HepG2 (cell line): ENCODE data around the gene CCDC181. TPM values are rescaled to one million over a fixed set of nuclear protein-coding genes. Genes with fewer than 3 reads are reported as not detected.

ENCODE experiments used
- ATAC-seq: fragments of 200-7000 bp; cut with Tn5 transposase; 3 replicates; pipeline ENCODE4 v1.9.1; 2020; ENCODE audit warnings: mild to moderate bottlenecking, moderate library complexity
- BruUV-seq: library from RNA; stranded (reverse); fragments of 400-500 nt; replicated peaks from 2 replicates; lab custom pipeline; 2021; lab: Mats Ljungman, UMichigan
- CTCF ChIA-PET: fragments of 300-600 bp; formaldehyde crosslinking; extraction: SDS; loops from one replicate; lab custom pipeline; 2021; ENCODE audit warnings: low total read pairs, inconsistent platforms, low intra/inter-chr PET ratio; lab: Yijun Ruan, JAX
- POLR2A ChIA-PET: fragments of 350-600 bp; sonication (Branson Sonifier 250); formaldehyde crosslinking; loops from one replicate; lab custom pipeline; 2020; ENCODE audit warnings: antibody characterized with exemption, inconsistent platforms; lab: Yijun Ruan, JAX
- DNase-seq: peaks from one replicate; pipeline ENCODE4 v3.0.0-alpha.2; 2015; ENCODE audit warnings: low spot score
- FAIRE-seq: peaks from 3 replicates; lab custom pipeline; 2011; peaks lifted over from hg19 to GRCh38; lab: Jason Lieb, UNC
- H2AFZ ChIP-seq: one replicate; pipeline ENCODE4 v1.6.1; 2011; ENCODE audit warnings: low read length, inconsistent platforms
- H3K27ac ChIP-seq: fragments of 300-600 bp; 3 replicates; pipeline ENCODE4 v1.8.0; 2011; ENCODE audit warnings: mixed run types, mild to moderate bottlenecking, mixed read lengths, low read length, inconsistent platforms; ENCODE audit not compliant: insufficient read depth; ENCODE audit errors: extremely low read length
- H3K27me3 ChIP-seq, 2 experiments: fragments of 200-600 bp in 1 of 2; 2 replicates in 1 of 2; 3 replicates in 1 of 2; pipeline versions ENCODE4 v1.6.0 to v1.8.0; 2011; ENCODE audit warnings: low read length in 2 of 2, mild to moderate bottlenecking in 2 of 2, moderate library complexity in 2 of 2, inconsistent platforms in 1 of 2; ENCODE audit not compliant: insufficient read depth in 2 of 2, control insufficient read depth in 1 of 2
- H3K36me3 ChIP-seq, 2 experiments: fragments of 200-600 bp in 1 of 2; replicated peaks in 1 of 2; 2 replicates in 1 of 2; 3 replicates in 1 of 2; pipeline versions ENCODE4 v1.5.1 to v1.8.0; 2011; ENCODE audit warnings: low read length in 2 of 2, inconsistent platforms in 1 of 2; ENCODE audit not compliant: insufficient read depth in 2 of 2, control insufficient read depth in 1 of 2
- H3K4me1 ChIP-seq: 2 replicates; pipeline ENCODE4 v1.5.1; 2012; ENCODE audit warnings: low read length, inconsistent platforms; ENCODE audit not compliant: insufficient read depth
- H3K4me2 ChIP-seq: 2 replicates; pipeline ENCODE4 v1.6.0; 2011; ENCODE audit warnings: low read depth, low read length, inconsistent platforms
- H3K4me3 ChIP-seq, 3 experiments: fragments of 200-600 bp in 1 of 3; sonication (generic), shearing (Covaris generic) in 1 of 3; replicated peaks in 1 of 3; 2 replicates each; pipeline ENCODE4 v1.5.1; 2011 to 2016; ENCODE audit warnings: low read length in 3 of 3, inconsistent platforms in 2 of 3, low read depth in 2 of 3, mild to moderate bottlenecking in 2 of 3, control low read depth in 1 of 3, mixed read lengths in 1 of 3; ENCODE audit not compliant: insufficient read depth in 1 of 3
- H3K79me2 ChIP-seq: one replicate; pipeline ENCODE4 v1.6.1; 2011; ENCODE audit warnings: low read length, inconsistent platforms; ENCODE audit not compliant: insufficient read depth
- H3K9ac ChIP-seq: 2 replicates; pipeline ENCODE4 v1.6.0; 2011; ENCODE audit warnings: mild to moderate bottlenecking, low read depth, low read length, inconsistent platforms; ENCODE audit not compliant: insufficient read depth
- H3K9me3 ChIP-seq: 2 replicates; pipeline ENCODE4 v1.5.1; 2012; ENCODE audit warnings: mild to moderate bottlenecking, low read length
- H4K20me1 ChIP-seq: 2 replicates; pipeline ENCODE4 v1.6.0; 2011; ENCODE audit warnings: inconsistent platforms, mild to moderate bottlenecking, low read length, moderate library complexity; ENCODE audit not compliant: insufficient read depth
- HOXD1 ChIP-seq: sonication (generic); formaldehyde crosslinking; IDR thresholded peaks from 2 replicates; pipeline ENCODE4 v1.5.0; 2020; ENCODE audit warnings: missing genetic modification reagents
- PAXIP1 ChIP-seq: sonication (generic); formaldehyde crosslinking; conservative IDR thresholded peaks from 2 replicates; pipeline ENCODE4 v1.4.0; 2020; ENCODE audit warnings: mild to moderate bottlenecking, missing genetic modification reagents, moderate library complexity
- TCF7 ChIP-seq: sonication (generic); IDR thresholded peaks from 2 replicates; pipeline ENCODE4 v1.6.1; 2016; ENCODE audit warnings: antibody characterized with exemption, low read depth
- TFDP1 ChIP-seq: IDR thresholded peaks from 2 replicates; pipeline ENCODE4 v1.6.1; 2016; ENCODE audit warnings: missing compliant biosample characterization, missing genetic modification reagents, borderline replicate concordance
- ZBTB42 ChIP-seq: sonication (generic); formaldehyde crosslinking; IDR thresholded peaks from 2 replicates; pipeline ENCODE4 v1.5.0; 2020; ENCODE audit warnings: mild to moderate bottlenecking, missing genetic modification reagents
- ZNF180 ChIP-seq: sonication (generic); formaldehyde crosslinking; IDR thresholded peaks from 2 replicates; pipeline ENCODE4 v1.4.0; 2020; ENCODE audit warnings: low read depth, missing genetic modification reagents, borderline replicate concordance
- ZNF44 ChIP-seq: sonication (generic); formaldehyde crosslinking; IDR thresholded peaks from 2 replicates; pipeline ENCODE4 v1.5.1; 2020; ENCODE audit warnings: mild to moderate bottlenecking, missing genetic modification reagents
- ZNF816 ChIP-seq: sonication (generic); formaldehyde crosslinking; IDR thresholded peaks from 2 replicates; pipeline ENCODE4 v1.8.0; 2022; ENCODE audit warnings: missing genetic modification reagents, mild to moderate bottlenecking, borderline replicate concordance
- ZNF839 ChIP-seq: sonication (generic); formaldehyde crosslinking; IDR thresholded peaks from 2 replicates; pipeline ENCODE4 v1.4.0; 2020; ENCODE audit warnings: missing genetic modification reagents, mild to moderate bottlenecking, borderline replicate concordance
- WGBS: methylation state at CpG from one replicate; pipeline ENCODE4 v1.1.6; 2017; ENCODE audit warnings: low lambda C conversion rate; 5-methylcytosine and 5-hydroxymethylcytosine counted together
- in situ Hi-C: cut with HindIII; loops from 2 replicates; pipeline ENCODE4 v1.10.0; 2017; ENCODE audit warnings: low pct_unique_long_range_greater_than_20kb; ENCODE audit not compliant: extremely low pct_ligation_motif_present
- intact Hi-C: fragments of 100-400 bp; cut with micrococcal nuclease; formaldehyde crosslinking; loops from one replicate; pipeline ENCODE4 v1.10.0; 2022; ENCODE audit not compliant: unreplicated experiment
- polyA plus RNA-seq, 8 experiments: library from polyadenylated mRNA; depleted of rRNA in 3 of 8; stranded (reverse) in 7 of 8; unstranded in 1 of 8; fragments of >200 nt; fragmentation: Illumina TruSeq in 4 of 8; extraction: Trizol in 4 of 8; gene quantifications; 2 replicates each; pipeline versions ENCODE4 v1.2.1 to v1.2.3, GENCODE V29; 2011 to 2016; ENCODE audit warnings: low read depth in 4 of 8, missing spikeins in 1 of 8, mixed read lengths in 1 of 8; ENCODE audit not compliant: insufficient read depth in 1 of 8
- total RNA-seq, 5 experiments: library from RNA; depleted of rRNA; stranded (reverse); fragments of >200 nt; fragmentation: Illumina TruSeq; extraction: Trizol; gene quantifications; 2 replicates each; pipeline ENCODE4 v1.2.3, GENCODE V29; 2016; ENCODE audit warnings: low read depth in 1 of 5
- TF ChIP-seq, protein P1 (sequence below): IDR thresholded peaks from 2 replicates; pipeline ENCODE4 v1.6.1; 2016; ENCODE audit warnings: control low read depth
- TF ChIP-seq, protein P2 (sequence below): IDR thresholded peaks from 2 replicates; pipeline ENCODE4 v1.6.1; 2016
- TF ChIP-seq, protein P3 (sequence below): sonication (generic); formaldehyde crosslinking; IDR thresholded peaks from 2 replicates; pipeline ENCODE4 v1.9.0; 2022; ENCODE audit warnings: missing genetic modification reagents, mild to moderate bottlenecking, borderline replicate concordance
- TF ChIP-seq, protein P4 (sequence below): IDR thresholded peaks from 2 replicates; pipeline ENCODE4 v1.4.0; 2020; ENCODE audit warnings: mild to moderate bottlenecking, missing genetic modification reagents

Gene CCDC181
- total and polyA plus RNA-seq, 2 of the 13 experiments (the other 11 are each of a cell fraction or from before 2014, with no cell fraction given) = 0.07 TPM; not detected in 1

- FAIRE-seq (no peak), ATAC-seq (no peak), DNase-seq (no peak)
- Histone ChIP-seq H3K4me1 (no peaks in the 10 kb centered on the region), H3K4me3 (no peak overlapping the region), H3K9ac (no peak overlapping the region), H3K79me2 (no peaks in the 10 kb centered on the region), H3K4me2 (no peak overlapping the region), H3K9me3 (no peaks in the 10 kb centered on the region), H3K36me3 (no peaks in the 10 kb centered on the region), H4K20me1 (no peaks in the 10 kb centered on the region), H3K27me3 (peaks cover 0 to 8% of the 10 kb centered on the region in 2 experiments; a peak in 1 of 5 replicates), H2AFZ (no peak overlapping the region), H3K27ac (no peak overlapping the region)
- ChIA-PET CTCF (no interaction called here), POLR2A (no interaction called here)
- BruUV-seq = no TSS peak
- WGBS = 28% methylated on average over 5 of the region's 5 CpGs
- intact Hi-C loops (no loop called here), in situ Hi-C loops (no loop called here)
- TF ChIP-seq ZNF180 (CRISPR knock-in tag) (no peak), ZBTB42 (CRISPR knock-in tag) (no peak), TFDP1 (CRISPR knock-in tag) (no peak), TCF7 (no peak), PAXIP1 (CRISPR knock-in tag) (no peak), ZNF44 (CRISPR knock-in tag) (no peak), ZNF839 (CRISPR knock-in tag) (no peak), HOXD1 (CRISPR knock-in tag) (no peak), ZNF816 (CRISPR knock-in tag) (no peak)
- TF ChIP-seq, protein P1, sequence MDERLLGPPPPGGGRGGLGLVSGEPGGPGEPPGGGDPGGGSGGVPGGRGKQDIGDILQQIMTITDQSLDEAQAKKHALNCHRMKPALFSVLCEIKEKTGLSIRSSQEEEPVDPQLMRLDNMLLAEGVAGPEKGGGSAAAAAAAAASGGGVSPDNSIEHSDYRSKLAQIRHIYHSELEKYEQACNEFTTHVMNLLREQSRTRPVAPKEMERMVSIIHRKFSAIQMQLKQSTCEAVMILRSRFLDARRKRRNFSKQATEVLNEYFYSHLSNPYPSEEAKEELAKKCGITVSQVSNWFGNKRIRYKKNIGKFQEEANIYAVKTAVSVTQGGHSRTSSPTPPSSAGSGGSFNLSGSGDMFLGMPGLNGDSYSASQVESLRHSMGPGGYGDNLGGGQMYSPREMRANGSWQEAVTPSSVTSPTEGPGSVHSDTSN (CRISPR knock-in tag) = no peak
- TF ChIP-seq, protein P2, sequence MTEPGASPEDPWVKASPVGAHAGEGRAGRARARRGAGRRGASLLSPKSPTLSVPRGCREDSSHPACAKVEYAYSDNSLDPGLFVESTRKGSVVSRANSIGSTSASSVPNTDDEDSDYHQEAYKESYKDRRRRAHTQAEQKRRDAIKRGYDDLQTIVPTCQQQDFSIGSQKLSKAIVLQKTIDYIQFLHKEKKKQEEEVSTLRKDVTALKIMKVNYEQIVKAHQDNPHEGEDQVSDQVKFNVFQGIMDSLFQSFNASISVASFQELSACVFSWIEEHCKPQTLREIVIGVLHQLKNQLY (CRISPR knock-in tag) = no peak
- TF ChIP-seq, protein P3, sequence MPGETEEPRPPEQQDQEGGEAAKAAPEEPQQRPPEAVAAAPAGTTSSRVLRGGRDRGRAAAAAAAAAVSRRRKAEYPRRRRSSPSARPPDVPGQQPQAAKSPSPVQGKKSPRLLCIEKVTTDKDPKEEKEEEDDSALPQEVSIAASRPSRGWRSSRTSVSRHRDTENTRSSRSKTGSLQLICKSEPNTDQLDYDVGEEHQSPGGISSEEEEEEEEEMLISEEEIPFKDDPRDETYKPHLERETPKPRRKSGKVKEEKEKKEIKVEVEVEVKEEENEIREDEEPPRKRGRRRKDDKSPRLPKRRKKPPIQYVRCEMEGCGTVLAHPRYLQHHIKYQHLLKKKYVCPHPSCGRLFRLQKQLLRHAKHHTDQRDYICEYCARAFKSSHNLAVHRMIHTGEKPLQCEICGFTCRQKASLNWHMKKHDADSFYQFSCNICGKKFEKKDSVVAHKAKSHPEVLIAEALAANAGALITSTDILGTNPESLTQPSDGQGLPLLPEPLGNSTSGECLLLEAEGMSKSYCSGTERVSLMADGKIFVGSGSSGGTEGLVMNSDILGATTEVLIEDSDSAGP (CRISPR knock-in tag) = no peak
- TF ChIP-seq, protein P4, sequence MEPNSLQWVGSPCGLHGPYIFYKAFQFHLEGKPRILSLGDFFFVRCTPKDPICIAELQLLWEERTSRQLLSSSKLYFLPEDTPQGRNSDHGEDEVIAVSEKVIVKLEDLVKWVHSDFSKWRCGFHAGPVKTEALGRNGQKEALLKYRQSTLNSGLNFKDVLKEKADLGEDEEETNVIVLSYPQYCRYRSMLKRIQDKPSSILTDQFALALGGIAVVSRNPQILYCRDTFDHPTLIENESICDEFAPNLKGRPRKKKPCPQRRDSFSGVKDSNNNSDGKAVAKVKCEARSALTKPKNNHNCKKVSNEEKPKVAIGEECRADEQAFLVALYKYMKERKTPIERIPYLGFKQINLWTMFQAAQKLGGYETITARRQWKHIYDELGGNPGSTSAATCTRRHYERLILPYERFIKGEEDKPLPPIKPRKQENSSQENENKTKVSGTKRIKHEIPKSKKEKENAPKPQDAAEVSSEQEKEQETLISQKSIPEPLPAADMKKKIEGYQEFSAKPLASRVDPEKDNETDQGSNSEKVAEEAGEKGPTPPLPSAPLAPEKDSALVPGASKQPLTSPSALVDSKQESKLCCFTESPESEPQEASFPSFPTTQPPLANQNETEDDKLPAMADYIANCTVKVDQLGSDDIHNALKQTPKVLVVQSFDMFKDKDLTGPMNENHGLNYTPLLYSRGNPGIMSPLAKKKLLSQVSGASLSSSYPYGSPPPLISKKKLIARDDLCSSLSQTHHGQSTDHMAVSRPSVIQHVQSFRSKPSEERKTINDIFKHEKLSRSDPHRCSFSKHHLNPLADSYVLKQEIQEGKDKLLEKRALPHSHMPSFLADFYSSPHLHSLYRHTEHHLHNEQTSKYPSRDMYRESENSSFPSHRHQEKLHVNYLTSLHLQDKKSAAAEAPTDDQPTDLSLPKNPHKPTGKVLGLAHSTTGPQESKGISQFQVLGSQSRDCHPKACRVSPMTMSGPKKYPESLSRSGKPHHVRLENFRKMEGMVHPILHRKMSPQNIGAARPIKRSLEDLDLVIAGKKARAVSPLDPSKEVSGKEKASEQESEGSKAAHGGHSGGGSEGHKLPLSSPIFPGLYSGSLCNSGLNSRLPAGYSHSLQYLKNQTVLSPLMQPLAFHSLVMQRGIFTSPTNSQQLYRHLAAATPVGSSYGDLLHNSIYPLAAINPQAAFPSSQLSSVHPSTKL = no peak
Measured at GRCh38 chr1:169421309-169421708, 6.0 kb downstream of the CCDC181 start.
